HL-60 (cell line): ENCODE measurements around the gene NCOA5.

Source experiments
- DNase-seq, 2 experiments: peaks; one replicate each; pipeline ENCODE4 v3.0.0-alpha.2; 2010 to 2020; ENCODE audit warnings: low read depth in 1 of 2, low spot score in 1 of 2
- H3K27ac ChIP-seq: fragments of 250-450 bp; sonication (Bioruptor Pico); replicated peaks from 2 replicates; pipeline ENCODE4 v1.5.1; 2020; ENCODE audit warnings: mild to moderate bottlenecking, moderate library complexity
- H3K27me3 ChIP-seq: fragments of 250-450 bp; sonication (Bioruptor Pico); 2 replicates; pipeline ENCODE4 v1.5.1; 2021; ENCODE audit warnings: mild to moderate bottlenecking, moderate library complexity; ENCODE audit not compliant: insufficient read depth, poor library complexity, severe bottlenecking
- H3K4me3 ChIP-seq: replicated peaks from 2 replicates; pipeline ENCODE4 v1.5.1; 2011; ENCODE audit warnings: mild to moderate bottlenecking, control low read depth, low read length; ENCODE audit not compliant: insufficient read depth
- CTCF ChIP-seq: IDR thresholded peaks from one replicate; pipeline ENCODE4 v1.5.1; 2011; ENCODE audit warnings: low read length, control low read depth, inconsistent platforms; ENCODE audit not compliant: insufficient read depth
- GABPA ChIP-seq: IDR thresholded peaks from 2 replicates; pipeline ENCODE4 v1.6.1; 2012; ENCODE audit warnings: low read depth
- POLR2AphosphoS5 ChIP-seq: IDR thresholded peaks from 2 replicates; pipeline ENCODE4 v1.6.1; 2012; ENCODE audit warnings: low read depth
- REST ChIP-seq: IDR thresholded peaks from 2 replicates; pipeline ENCODE4 v1.6.1; 2012; ENCODE audit warnings: low read depth; ENCODE audit not compliant: insufficient replicate concordance
- SPI1 ChIP-seq: IDR thresholded peaks from 2 replicates; pipeline ENCODE4 v1.6.1; 2012; ENCODE audit warnings: low read depth, mild to moderate bottlenecking, borderline replicate concordance

NCOA5 gene

DNA sequence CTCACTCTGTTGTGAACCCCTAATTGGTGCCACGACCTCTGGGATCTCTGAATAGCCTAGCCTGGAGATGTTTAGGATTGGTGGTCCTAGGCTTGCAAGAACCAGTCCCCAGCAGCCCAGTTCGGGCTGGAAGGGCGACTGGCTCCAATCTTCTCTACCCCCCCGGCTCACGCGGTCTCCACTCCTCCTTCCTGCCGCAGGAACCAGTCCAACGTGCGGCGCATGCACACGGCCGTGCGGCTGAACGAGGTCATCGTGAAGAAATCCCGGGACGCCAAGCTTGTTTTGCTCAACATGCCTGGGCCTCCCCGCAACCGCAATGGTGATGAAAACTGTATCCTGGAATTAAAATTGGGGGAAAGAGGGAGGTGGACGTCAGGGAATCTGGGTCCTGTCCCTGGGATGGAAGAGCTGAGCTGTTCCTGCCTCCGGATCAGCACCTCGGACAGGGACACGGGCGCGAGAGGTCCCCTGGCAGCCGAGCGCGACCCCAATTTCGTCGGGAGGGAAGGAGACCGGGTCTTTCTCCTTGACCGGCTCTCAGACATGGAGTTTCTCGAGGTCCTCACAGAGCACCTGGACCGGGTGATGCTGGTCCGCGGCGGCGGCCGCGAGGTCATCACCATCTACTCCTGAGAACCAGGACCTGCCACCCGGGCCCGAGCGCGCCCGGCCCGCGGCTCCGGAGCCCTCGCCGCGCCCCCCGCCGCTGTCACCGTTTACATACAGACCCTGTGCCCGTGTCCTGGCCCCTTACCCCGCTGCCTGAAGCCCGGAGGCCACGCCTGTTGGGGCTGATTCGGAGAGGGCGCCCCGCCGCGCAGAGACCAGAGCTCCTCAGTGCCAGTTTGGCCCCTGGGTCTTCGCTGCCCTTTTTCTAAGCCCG, 32.5 kb downstream of the NCOA5 start:
- DNase-seq, result peak in 1 of 2 experiments; percentile 18
- peak; percentile 96 for TF ChIP-seq REST
- no peak for TF ChIP-seq POLR2AphosphoS5
- no peak for TF ChIP-seq GABPA
- no peak for TF ChIP-seq SPI1
- no peak overlapping the region for H3K4me3 ChIP-seq
- no peaks in the 10 kb centered on the region for H3K27me3 ChIP-seq
- H3K27ac ChIP-seq, result no peak overlapping the region

GRCh38 chr20:46056027-46056833, 33.5 kb downstream of the NCOA5 start:
- H3K27ac ChIP-seq, result no peak overlapping the region
- DNase-seq, result no peak
- no peak overlapping the region for H3K4me3 ChIP-seq
- H3K27me3 ChIP-seq, result no peaks in the 10 kb centered on the region
- TF ChIP-seq GABPA (no peak), CTCF (no peak), POLR2AphosphoS5 (no peak), REST (no peak), SPI1 (no peak)

- DNase-seq, result no peak
- H3K4me3 ChIP-seq, result no peak overlapping the region
- H3K27ac ChIP-seq, result no peak overlapping the region
- TF ChIP-seq CTCF (no peak), POLR2AphosphoS5 (no peak), GABPA (no peak), REST (no peak), SPI1 (no peak)
- no peaks in the 10 kb centered on the region for H3K27me3 ChIP-seq
Observed at GRCh38 chr20:46055269-46055668, 34.5 kb downstream of the NCOA5 start.
